SKM-1 treated with dmso at 0.1 percent for 144 hours (cell line): Measurements from ENCODE around the gene EMC8.

Experiments
- DNase-seq: peaks from one replicate; lab custom pipeline; 2025; ENCODE audit not compliant: unreplicated experiment; lab: John Stamatoyannopoulos, UW

EMC8 gene

GRCh38 chr16:85733839-85734170 lies 65.5 kb downstream of the EMC8 start:
- DNase-seq = no peak

GRCh38 chr16:85733155-85733838 lies 66.0 kb downstream of the EMC8 start:
- DNase-seq = peak; percentile 75

GRCh38 chr16:85731179-85731578 lies 68.2 kb downstream of the EMC8 start:
- DNase-seq = no peak

- peak; percentile 81 for DNase-seq
These were observed 69.2 kb downstream of the EMC8 start for GRCh38 chr16:85730186-85730465.

GRCh38 chr16:85729452-85730185 lies 69.7 kb downstream of the EMC8 start:
- DNase-seq = no peak

- no peak for DNase-seq
These were observed 70.5 kb downstream of the EMC8 start for GRCh38 chr16:85728879-85729278.
